Activated CD4-positive, alpha-beta T cell treated with anti-CD3 and anti-CD28 coated beads, Interleukin-2, Interleukin-6, amounts not matched to agents 100 ng/mL and 50 ng/mL, durations not matched to agents 16 hours and 8 hours (primary cell): ENCODE results near the gene TRANK1.
A peak's percentile ranks its signal among the peaks of the same experiment; 100 is the strongest.
"Not testable (repeated sequence)": the region's sequence is repeated elsewhere in the genome, so short reads cannot be mapped to it uniquely, and the experiment has no call there.

Experiments used
- DNase-seq: peaks from one replicate; pipeline ENCODE4 v3.0.0-alpha.2; 2020

Gene TRANK1

GRCh38 chr3:36944641-36945270 lies at the start of gene TRANK1:
TRANK1 (minus strand) TSS chr3:36945054; CDS start chr3:36944809, 245 bp downstream.
- peak; percentile 71 for DNase-seq

- DNase-seq = peak; percentile 95
These were observed 48.8 kb upstream of the TRANK1 start, which contains the start of gene MLH1 for GRCh38 chr3:36993326-36994283. MLH1 (plus strand) TSS chr3:36993518; CDS start chr3:36993548, 30 bp downstream.

- peak; percentile 100 for DNase-seq
These were observed 48.0 kb upstream of the TRANK1 start, which contains the start of gene EPM2AIP1 for GRCh38 chr3:36992806-36993325. EPM2AIP1 (minus strand) TSS chr3:36993131; CDS start chr3:36993077, 54 bp downstream.

- DNase-seq = peak; percentile 42
These were observed 47.3 kb upstream of the TRANK1 start for GRCh38 chr3:36991923-36992805.

- DNase-seq = peak; percentile 89
These were observed 46.3 kb upstream of the TRANK1 start for GRCh38 chr3:36991147-36991546.

- DNase-seq = no peak
These were observed 44.7 kb upstream of the TRANK1 start for GRCh38 chr3:36989568-36989967.

GRCh38 chr3:36989005-36989404 lies 44.2 kb upstream of the TRANK1 start:
- DNase-seq = no peak

GRCh38 chr3:36988356-36988755 lies 43.5 kb upstream of the TRANK1 start:
- DNase-seq = peak; percentile 29

- no peak for DNase-seq
These were observed 36.2 kb upstream of the TRANK1 start for GRCh38 chr3:36981006-36981405.

- no peak for DNase-seq
These were observed 28.3 kb upstream of the TRANK1 start for GRCh38 chr3:36973139-36973538.

GRCh38 chr3:36972163-36972562 lies 27.3 kb upstream of the TRANK1 start:
- no peak for DNase-seq

GRCh38 chr3:36969540-36970432 lies 24.9 kb upstream of the TRANK1 start:
- peak; percentile 50 for DNase-seq

GRCh38 chr3:36969085-36969484 lies 24.2 kb upstream of the TRANK1 start:
- no peak for DNase-seq

GRCh38 chr3:36965440-36965839 lies 20.6 kb upstream of the TRANK1 start:
- no peak for DNase-seq

- DNase-seq = no peak
These were observed 20.0 kb upstream of the TRANK1 start for GRCh38 chr3:36964817-36965216.

- no peak for DNase-seq
These were observed 19.5 kb upstream of the TRANK1 start for GRCh38 chr3:36964331-36964730.

- not testable (repeated sequence) for DNase-seq
These were observed 18.2 kb upstream of the TRANK1 start for GRCh38 chr3:36963008-36963407.

- no peak for DNase-seq
These were observed 15.6 kb upstream of the TRANK1 start for GRCh38 chr3:36960502-36960901.

- DNase-seq = no peak
These were observed 15.0 kb upstream of the TRANK1 start for GRCh38 chr3:36959821-36960220.

GRCh38 chr3:36957862-36958686 lies 13.2 kb upstream of the TRANK1 start:
- DNase-seq = no peak
